PC-9 (cell line): ENCODE data around the gene DNMT3A.

ENCODE experiments used
- EZH2 ChIP-seq: fragments of 200-600 bp; sonication (generic); IDR thresholded peaks from 2 replicates; pipeline ENCODE4 v1.8.0; 2017; ENCODE audit warnings: antibody characterized with exemption, low read depth
- TF ChIP-seq, protein P1 (sequence below): fragments of 200-600 bp; sonication (generic); conservative IDR thresholded peaks from 2 replicates; pipeline ENCODE4 v1.6.1; 2017; ENCODE audit warnings: mixed run types, antibody characterized with exemption, mild to moderate bottlenecking, moderate library complexity

DNA sequence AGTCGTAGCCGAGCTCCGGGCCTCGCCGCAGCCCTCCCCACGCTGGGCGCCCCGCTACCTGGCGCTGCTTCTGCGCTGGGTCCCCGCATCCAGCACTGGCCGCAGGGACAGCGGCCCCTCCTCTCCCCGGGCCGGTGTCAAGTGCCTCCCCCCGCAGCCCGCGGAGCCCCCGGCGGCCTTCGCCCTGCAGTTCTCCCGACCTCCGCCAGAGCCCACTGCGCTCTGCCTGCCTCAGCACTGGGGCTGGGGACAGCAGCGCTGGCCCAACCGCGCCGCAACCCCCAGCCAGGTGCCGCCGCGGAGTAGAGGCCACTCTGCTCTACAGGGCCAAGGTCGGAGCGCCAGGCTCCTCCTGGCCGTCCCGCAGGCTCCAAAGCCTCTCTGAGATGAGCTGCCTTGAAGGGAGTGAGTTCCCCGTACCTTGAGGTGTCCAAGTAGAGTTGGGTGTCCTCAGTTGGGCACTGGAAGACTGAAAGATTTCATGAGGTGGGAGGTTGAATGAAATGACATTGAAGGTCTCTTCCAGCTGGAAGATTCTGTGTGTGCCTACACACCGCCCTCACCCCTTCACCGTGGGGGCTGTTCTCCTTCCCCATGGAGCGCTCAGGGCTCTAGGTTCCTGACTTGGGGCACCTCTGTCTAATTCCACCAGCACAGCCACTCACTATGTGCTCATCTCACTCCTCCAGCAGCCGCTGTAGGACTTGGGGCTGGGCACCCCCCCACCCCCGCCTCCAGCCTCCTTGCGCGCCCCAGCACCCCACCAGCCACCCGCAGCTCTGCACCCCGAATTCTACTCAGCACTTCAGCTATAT is 854 bp upstream of the DNMT3A start:
- TF ChIP-seq, protein P1, sequence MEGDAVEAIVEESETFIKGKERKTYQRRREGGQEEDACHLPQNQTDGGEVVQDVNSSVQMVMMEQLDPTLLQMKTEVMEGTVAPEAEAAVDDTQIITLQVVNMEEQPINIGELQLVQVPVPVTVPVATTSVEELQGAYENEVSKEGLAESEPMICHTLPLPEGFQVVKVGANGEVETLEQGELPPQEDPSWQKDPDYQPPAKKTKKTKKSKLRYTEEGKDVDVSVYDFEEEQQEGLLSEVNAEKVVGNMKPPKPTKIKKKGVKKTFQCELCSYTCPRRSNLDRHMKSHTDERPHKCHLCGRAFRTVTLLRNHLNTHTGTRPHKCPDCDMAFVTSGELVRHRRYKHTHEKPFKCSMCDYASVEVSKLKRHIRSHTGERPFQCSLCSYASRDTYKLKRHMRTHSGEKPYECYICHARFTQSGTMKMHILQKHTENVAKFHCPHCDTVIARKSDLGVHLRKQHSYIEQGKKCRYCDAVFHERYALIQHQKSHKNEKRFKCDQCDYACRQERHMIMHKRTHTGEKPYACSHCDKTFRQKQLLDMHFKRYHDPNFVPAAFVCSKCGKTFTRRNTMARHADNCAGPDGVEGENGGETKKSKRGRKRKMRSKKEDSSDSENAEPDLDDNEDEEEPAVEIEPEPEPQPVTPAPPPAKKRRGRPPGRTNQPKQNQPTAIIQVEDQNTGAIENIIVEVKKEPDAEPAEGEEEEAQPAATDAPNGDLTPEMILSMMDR, result peak; percentile 92
- TF ChIP-seq EZH2, result no peak
